Hepatic stellate cell (primary cell): ENCODE results near the gene AIPL1.

Experiments used
- DNase-seq: peaks from one replicate; pipeline ENCODE4 v3.0.0; 2011; ENCODE audit warnings: low spot score

Gene AIPL1

GRCh38 chr17:6448473-6448872 lies 13.6 kb upstream of the AIPL1 start:
- DNase-seq, result no peak

DNA sequence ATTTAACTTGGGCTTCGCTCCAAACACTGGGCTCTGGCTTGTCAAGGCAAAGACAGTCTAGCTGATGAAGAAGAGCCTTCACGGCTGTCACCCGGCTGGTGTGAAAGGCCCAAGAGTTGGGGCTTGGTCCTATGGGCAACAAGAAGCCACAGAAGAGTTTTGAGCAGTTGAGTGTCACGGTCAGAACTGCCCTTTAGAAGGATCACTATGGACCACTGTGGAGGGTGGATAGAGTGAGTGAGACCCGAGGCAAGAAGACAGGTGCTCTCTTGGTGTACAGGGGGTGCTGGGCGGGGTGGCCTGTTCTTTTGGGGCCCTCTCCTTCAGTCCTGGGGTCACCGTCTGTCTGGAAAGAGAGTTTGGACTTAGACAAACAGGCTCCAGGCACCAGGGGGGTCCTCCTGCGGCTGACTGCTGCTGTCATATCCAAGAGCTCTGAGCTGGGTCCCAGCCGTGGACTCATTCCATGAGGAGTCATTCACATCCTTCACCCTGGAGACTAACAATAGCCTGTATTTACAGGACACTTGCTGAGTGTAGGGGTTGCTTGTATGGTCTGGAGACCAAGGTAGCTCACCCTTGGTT lies 11.7 kb upstream of the AIPL1 start:
- no peak for DNase-seq

- DNase-seq, result no peak
Measured at GRCh38 chr17:6444571-6445335, 9.8 kb upstream of the AIPL1 start.

- DNase-seq, result peak; percentile 100
Measured at GRCh38 chr17:6443692-6444570, 9.0 kb upstream of the AIPL1 start, which contains the start of gene PIMREG. Gene PIMREG (plus strand): TSS chr17:6444455. CDS start chr17:6445111, 656 bp downstream.

DNA sequence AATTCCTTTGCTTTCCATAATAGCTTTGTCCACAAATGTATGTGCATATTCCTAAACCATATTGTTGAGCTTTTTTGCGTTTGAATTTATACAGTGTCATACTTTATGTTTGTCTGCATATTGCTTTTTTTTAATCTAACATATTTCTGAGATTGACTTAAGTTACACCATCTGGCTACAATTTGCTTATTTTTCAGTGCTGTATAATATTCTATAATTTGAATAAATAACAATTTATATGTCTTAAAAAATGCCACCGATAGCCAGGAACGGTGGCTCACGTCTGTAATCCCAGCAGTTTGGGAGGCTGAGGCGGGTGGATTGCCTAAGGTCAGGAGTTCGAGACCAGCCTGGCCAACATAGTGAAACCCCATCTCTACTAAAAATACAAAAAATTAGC lies 7.9 kb upstream of the AIPL1 start:
- no peak for DNase-seq

- DNase-seq, result no peak
Measured at GRCh38 chr17:6439951-6440350, 5.0 kb upstream of the AIPL1 start.

DNA sequence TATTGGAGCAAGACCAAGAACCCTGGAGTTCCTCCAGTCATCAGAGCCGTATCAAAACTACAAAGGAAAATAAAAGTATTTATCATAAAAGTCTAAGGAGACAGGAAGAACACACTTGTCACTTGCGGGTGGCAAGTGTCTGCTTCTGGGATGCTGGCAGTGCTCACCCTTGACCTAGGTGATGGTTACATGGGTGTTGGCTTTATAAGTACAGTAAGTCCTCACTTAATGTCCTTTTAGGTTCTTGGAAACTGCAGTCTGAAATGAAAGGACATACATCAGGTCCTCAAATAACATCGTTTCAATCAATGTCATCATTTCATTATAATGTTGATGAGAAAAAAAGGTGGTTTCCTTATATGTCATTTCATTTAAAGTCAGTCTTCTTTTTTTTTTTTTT lies 3.0 kb upstream of the AIPL1 start:
- no peak for DNase-seq

DNA sequence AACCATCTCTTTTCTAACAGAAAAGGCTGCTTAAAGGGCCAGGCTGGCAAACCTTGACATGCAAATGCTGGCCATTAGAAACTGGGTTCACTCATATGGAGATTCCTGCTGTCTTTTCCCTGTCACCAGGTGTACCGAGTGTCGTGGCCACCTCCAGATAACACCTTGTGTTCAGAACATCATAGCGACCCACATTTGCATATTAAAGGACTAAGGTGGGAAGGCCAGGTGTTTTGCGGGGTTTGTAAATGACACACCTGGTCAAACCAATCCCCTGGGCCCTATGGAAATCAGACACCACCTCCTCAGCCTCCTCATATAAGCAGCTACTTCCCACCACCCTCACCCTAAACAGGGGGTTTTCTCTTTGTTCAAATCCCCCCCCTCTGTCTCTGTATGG lies 2.5 kb upstream of the AIPL1 start:
- DNase-seq, result no peak

DNA sequence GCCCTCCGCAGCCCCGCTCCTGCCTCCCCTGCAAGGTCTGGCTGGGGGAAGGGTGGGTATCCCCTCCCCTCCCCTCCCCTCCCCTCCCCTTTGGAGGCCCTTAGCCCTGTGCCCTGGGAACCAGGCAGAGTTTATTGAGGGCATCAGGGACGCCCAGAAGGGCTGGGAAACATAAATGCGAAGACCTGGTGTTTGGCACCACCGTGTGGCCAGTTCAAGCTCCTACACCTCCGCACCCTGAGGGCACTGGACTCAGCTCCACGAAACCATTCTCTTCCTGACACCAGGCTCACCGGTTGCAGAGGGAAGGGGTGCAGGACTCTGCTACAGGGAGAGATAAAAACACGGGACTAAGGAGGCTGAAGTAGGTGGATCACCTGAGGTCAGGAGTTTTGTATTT lies 1.0 kb upstream of the AIPL1 start:
- peak; percentile 81 for DNase-seq

- DNase-seq, result no peak
Measured at GRCh38 chr17:6430769-6431168, 4.2 kb downstream of the AIPL1 start.

GRCh38 chr17:6429266-6429665 lies 5.7 kb downstream of the AIPL1 start:
- DNase-seq, result no peak

DNA sequence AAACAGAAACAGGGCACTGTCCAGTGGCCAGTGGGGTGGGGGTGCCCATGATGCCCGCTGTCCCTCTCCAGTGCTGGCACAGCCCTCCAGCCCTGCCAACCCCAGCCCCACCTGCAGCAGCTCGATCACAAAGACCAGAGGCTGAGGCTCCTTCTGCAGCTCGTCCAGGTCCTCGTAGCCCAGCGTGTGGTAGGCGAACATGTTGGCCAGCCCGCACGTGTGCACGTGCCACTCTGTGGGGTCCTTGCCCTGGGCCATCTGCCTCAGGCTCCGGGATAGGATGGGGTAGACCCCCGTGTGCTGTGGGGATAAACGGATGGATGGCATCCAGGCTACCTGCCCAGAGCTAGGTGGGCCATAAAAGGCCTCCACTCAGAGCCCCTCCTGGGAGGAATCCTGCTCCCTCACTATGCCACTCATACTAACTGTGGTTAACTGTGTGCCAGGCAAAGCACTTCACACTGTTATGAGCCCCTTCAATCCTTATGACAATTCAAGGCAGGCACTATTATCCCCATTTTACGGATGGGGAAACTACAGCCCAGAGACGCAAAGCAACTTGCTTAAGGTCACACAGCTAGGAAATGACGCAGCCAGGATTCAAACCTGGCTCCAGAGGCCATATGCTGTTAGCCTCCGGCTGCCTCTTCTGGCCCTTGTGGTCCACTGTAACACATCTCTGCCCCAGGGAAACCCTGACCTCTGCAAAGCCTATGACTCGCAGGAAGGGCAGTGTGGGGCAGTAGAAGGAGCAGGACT lies 6.5 kb downstream of the AIPL1 start:
- no peak for DNase-seq

DNA sequence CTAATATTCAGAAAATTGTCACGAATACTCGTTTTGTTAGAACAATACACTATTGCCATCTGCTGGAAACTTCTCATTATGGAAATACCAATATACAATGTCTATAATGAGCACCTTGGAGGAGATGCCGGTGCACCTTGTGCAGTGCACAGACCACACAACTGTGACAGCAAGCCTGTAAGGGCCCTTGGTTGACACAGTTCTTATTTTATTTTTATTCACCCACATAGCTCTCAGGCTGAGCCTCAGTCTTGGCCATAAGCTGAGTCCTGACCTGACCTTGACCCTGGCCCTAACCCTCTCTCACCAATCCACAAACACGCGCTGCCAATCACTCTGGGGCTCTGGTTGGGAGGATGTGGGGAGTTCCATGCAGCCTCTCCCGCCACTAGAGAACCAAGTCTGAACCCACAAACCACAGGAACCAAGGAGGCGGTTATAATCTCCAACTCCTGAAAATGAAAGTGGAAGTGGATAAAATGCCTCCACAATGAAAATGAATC lies 7.6 kb downstream of the AIPL1 start:
- DNase-seq, result peak; percentile 72

- no peak for DNase-seq
Measured at GRCh38 chr17:6426356-6427101, 8.4 kb downstream of the AIPL1 start.

GRCh38 chr17:6425407-6425806 lies 9.5 kb downstream of the AIPL1 start:
- DNase-seq, result no peak

- no peak for DNase-seq
Measured at GRCh38 chr17:6423931-6424330, 11.0 kb downstream of the AIPL1 start.

DNA sequence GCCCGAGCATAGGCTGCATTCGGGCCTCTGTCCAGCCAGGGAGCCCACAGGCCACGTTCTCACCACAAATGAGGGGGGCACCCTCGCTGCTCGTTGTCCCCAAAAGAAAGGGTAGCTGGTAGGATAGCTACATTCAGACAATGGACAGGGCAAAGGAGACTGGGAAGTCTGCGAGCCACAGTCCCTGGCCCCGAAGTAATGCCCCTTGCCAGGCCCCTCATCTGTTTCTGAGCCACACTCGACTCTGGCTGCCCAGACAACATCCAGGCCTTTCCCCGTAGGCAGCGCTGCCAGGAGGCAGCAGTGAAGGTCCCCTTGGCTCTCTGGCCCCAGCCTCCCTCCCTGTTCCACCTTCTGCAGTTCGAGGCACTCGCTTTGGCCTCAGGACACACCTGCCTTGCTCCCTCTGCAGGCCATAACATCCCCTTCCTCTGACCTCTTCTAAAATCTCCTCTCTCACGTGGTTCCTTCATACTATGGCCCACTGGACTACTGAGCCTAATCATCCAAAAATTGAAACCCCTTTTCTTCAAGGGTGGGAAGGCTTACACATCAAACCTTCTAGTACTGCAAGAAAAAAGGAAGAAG lies 12.2 kb downstream of the AIPL1 start:
- DNase-seq, result no peak

DNA sequence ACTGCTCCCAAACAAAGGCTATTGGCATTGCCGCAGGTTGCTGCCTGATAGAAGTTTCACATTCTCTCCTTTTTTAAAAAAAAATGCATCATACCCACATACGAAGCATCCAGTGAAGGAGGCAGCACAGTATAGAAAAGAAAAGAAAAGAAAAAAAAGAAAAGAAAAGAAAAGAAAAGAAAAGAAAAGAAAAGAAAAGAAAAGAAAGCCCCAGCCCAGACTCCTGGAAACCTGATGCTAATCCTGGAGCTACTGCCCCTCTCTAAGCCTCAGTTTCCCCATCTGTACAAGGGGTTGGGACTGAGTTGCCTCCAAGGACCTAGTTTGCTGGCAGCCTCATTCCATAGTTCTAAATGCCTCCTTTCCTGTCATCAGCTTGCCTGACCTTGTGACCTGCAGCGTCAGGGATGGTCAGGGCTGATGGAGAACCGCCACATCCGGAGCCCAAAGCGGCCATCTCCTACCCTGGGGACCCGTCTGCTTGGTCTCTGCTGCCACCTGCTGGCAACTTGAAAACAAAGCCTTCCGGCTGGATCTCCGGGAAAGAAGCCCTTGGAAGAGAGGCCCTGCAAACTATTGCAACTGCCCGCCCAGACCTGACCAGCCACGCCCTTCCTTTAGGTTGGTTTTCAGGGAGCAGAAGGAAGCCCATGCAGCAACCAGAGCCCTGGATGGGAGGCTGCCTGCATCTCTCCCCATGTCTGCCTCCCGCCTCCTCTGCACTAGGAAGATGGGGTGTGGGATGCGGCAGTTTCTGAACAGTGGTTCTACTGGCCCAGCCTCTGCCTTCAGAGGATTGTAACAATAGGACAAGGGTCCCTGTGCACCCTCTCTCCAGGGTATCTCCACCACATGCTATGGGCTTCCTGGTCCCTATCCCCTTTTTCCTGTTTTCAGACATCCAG lies 13.0 kb downstream of the AIPL1 start:
- DNase-seq, result peak; percentile 89

DNA sequence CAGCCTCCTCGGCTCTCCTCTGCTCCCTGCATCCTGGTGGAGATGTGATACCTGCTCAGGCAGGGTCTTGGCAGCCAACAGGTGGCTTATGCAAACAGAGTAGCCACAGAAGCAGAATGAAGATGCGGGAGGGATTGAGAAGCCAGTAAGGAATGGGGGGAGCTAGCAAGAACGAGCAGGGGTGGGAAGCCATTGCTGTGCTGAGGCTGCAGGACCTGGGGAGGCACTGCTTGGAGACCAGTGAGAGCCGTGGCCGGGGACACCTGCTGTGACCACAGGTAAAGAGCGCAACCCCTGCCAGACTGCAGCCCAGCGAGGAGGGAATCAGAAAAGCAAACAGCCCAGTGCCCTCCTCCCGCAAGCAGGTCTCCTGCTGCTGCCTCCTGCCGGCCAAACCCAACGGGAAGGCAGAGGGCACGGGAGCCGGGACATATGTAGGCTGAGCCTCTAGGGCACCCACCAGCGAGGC lies 14.7 kb downstream of the AIPL1 start:
- DNase-seq, result no peak

DNA sequence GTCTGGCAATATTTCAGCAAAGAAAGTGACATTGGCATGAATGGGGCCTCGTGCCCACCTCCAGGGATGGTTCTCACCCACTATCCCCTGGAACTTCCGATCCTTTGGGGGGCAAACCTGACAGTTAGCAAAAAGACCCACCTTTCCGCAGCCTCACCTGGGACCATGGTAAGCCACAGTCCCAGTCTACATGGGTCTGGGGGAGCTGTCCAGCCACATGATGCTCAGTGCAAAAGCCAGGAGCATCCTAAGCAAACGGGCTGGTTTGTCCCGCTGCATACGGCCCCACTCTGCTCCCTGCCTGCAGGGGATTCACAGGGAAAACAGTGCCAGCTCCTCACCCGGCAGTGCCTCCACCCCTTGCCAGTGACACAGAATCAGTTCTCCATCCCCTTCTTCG lies 19.3 kb downstream of the AIPL1 start:
- no peak for DNase-seq
